Stimulated activated CD4-positive, alpha-beta T cell treated with anti-CD3 and anti-CD28 coated beads, Interleukin-1b, Interleukin-23, amount 100 ng/mL, for 24 hours (primary cell): ENCODE measurements around the gene GSAP.

Experiments
- DNase-seq, 4 experiments: peaks; one replicate each; pipeline ENCODE4 v3.0.0-alpha.2; 2020; ENCODE audit warnings: low read depth in 4 of 4, low spot score in 1 of 4

GSAP gene

DNA sequence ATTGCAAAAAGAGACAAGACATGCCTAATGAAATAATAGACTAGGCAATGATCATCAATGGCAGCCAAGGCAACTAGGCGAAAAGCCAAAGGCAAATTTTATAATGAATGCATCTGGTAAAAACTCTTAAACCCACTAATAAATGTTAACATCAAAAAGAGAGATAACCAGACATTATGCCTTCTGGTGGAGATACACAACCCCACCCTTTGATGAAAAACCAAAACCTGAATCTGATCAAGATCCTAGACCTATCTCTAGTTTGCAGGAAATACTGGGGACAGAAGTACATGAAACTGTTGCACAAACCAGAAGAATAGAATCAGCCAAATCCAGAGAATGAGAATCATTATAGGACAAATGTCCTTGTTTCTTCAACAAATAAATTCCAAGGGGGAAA lies 22.0 kb upstream of the GSAP start:
- DNase-seq, result no peak

DNA sequence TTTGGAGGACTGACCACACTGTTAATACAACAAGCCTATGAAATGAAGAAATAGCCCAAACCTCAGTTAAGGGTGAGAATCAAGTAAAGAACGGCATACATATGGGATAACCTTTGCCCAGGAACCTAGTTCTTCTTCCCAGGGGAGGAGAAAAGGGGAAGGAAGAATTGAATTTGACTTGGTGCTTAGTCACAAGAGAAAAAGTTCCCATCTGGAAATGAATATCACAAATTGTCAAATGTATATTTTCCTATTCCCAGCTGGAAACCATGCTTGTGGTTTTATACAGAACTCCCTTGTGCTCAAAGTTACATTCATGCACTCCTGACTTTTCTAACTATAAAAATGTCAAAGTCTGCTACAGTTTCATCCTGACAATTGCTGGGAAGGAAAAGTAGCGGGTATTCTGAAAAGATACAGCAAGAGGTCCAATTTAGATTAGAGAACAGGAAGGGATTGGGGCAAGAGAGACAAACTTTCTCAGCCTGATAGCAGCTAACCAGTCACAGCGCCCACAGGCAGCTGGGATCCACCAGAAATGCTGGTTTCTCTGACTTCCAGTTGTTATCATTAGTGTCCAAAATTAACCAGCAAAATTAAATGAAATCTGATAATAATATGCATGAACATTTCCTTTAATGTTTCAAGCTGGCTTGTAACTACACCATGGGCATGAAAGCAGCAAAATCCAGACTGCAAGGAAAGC lies 18.6 kb upstream of the GSAP start:
- no peak for DNase-seq

DNA sequence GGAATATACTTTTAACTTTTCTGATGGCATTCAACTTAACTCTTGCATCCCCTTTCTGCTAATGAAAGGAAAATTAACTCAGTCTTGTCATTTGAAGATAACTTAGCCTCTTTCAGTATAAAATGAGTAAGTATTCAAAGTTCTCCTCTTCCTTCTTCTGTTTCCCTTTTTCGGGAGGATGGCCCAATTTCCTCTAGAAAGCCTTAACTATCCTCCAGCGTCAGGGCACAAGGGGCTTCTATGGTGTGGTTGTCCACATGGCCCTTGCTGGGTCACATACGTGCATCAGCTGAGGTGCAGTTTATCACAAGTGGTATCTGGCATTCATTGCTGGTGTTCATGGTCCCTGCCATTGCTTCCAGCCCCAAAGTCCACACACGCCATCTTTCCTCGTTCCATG lies 17.8 kb upstream of the GSAP start:
- no peak for DNase-seq

DNA sequence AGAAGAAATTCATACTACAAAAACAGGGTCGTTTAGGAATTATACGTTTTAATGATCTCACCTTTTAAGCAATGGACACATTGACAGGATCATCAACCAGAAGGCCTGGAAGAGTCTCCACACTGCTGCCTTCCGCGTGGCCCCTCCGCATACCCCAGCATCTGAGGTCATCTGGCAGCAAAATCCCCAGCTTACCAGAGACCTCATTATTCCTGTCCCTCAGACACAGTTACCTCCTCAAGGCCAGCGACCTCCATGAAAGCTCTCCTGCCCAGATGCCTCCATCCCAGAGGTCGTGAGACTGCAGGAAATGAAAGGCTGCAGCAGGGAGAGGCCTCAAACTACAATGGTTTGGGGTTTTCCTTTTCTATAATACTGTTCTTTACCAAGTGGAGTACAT lies 14.8 kb upstream of the GSAP start:
- no peak for DNase-seq

DNA sequence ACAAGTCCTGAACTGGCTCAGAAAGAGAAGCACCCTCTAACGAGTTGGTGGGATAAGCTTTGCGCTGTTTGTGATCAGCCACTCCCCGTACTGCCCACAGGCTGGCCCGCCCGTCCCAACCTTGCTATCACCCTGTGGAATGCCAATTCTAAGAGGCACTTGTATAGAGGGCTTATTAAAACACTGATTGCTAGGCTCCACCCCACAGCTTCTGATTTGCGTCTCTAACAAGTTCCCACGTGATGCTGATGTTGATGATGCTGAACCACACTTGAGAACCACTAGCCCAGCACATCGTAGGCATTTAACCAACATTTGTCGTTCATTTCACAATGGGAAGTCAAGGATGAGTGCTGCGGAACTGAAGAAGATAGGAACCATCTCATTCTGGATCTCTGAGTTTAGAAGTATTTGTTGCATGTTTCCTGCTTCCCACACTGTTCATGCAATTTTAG lies 12.7 kb upstream of the GSAP start:
- no peak for DNase-seq

GRCh38 chr7:77427996-77428603 lies 12.0 kb upstream of the GSAP start:
- no peak for DNase-seq

DNA sequence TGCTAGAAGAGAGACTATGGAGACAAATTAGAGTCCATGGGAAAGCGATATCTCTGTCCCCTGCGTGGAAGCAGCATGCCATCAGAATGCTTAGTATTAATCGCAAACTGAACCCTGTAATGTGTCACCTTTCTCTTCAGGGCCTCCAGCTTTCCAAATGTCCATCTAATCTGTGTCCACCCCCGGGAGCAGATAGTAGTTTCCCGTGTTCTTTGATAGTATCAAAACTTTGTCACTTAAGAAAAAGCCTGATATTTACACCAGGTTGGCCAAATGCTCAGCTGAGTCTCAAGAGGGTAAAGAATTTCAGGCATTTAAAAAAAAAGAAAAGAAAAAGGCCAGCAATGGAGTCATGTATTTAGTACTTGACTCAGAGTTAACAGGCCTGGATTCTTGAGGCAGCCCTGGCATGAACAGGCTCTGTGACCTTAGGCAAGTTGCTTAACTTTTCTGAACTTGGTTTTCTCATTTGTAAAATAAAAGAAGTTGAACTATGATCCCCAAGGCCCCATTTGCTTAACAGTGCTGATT lies 10.4 kb upstream of the GSAP start:
- DNase-seq, result no peak

GRCh38 chr7:77426052-77426404 lies 9.9 kb upstream of the GSAP start:
- DNase-seq, result no peak

GRCh38 chr7:77425101-77426051 lies 9.2 kb upstream of the GSAP start:
- DNase-seq, result no peak

GRCh38 chr7:77422500-77422899 lies 6.4 kb upstream of the GSAP start:
- DNase-seq, result no peak

DNA sequence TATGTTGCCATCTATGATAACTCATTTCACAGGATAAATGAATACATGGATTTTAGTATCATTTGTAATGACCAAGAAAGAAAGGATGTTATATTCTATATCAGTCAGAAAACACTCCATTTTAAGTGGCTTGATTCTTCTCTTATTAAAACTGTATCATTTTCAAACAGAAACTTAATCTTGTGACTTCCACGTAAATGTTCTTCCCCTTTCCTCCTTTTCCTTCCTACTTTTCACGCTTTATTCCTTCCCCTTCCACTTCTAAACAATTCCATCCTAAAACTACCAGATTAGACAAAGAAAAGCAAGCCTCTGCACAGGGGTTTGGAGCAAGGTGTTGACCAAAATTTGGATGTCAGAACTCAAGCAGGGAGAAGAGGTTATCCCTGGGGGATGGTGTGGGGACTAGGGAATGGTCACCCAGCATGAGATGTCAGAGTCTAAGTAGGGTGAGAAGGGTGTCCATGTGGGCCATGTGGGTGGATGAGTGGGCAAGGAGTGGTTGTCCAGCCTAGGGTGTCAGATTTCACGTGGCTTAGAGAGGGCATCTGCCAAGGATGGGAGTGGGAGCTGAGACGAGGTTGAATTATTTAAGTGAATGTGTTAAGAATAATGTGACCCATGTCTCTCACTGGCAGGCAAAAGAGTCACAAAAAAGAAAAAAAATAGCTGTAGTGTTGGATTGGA lies 5.0 kb upstream of the GSAP start:
- DNase-seq, result no peak

DNA sequence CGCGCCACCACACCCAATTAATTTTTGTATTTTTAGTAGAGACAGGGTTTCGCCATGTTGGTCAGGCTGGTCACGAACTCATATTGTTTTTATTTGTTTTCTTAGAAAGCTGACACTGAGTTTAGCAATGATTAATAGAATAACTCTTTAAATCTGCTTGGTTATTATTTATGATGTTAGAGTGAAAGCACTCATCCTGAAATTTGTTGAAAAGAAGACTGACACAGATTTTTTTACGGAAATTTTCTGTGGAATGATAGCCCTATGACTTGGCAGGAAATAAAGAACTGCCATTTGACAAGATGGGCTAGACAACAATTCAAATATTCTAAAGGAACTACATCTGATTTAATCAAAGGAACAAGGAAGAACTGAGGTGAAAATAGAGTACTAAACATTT lies 4.3 kb upstream of the GSAP start:
- no peak for DNase-seq

DNA sequence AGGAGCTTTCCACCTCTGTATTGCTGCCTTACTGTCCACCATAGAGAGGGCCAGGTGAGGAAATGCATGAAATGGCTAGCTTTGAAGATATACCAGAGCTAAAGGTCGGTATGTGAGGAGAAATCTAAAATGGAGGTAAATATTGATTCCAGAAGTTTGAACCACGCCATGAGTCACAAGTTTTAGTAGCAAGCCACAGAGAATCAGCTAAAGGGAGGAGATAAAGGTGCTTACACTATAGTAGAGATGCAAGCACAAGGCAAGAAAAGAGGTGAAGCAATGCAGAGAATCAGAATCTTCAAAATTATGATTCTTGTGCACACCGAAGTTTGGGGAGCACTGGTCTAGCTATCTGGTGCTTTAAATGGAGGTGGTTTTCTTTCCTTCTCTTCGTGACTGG lies 3.0 kb upstream of the GSAP start:
- DNase-seq, result no peak

GRCh38 chr7:77417801-77418200 lies 1.7 kb upstream of the GSAP start:
- DNase-seq, result no peak

DNA sequence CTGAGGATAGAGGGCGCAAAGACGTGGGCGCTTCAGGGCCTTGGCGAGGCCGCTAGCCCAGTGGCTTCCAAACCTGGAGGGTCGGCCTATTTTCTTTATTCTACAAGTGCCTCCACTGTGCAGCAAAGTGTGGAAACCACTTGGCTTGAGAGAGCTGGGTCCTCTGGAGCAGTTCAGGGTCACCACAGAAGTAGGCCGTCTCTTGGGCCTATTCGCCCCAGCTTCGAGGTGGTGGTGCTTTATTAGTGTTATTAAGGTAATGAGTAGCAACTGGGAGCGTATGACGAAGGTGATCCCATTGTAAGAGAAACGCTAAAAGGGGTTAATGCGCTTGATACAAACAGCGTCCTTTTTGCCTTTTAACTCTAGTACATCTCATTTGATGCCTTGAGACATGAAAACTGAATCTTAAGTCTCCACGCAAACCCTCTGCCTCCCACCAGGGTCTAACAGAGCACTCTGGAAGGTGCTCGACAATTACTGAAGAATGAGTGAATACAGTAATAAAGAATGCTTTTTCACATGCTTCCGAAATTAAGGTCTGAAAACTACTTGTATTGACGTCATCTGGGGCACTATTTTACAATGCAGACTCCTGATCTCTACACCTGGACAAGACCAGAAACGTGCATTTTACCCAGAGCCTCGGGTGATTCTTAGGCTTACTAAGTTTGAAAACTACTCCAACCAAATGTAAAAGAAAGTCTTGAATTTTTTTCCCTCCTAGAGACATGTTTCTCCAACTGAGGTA lies 647 bp upstream of the GSAP start:
- DNase-seq, result no peak

GRCh38 chr7:77415476-77415822 lies 700 bp downstream of the GSAP start:
- DNase-seq, result no peak

DNA sequence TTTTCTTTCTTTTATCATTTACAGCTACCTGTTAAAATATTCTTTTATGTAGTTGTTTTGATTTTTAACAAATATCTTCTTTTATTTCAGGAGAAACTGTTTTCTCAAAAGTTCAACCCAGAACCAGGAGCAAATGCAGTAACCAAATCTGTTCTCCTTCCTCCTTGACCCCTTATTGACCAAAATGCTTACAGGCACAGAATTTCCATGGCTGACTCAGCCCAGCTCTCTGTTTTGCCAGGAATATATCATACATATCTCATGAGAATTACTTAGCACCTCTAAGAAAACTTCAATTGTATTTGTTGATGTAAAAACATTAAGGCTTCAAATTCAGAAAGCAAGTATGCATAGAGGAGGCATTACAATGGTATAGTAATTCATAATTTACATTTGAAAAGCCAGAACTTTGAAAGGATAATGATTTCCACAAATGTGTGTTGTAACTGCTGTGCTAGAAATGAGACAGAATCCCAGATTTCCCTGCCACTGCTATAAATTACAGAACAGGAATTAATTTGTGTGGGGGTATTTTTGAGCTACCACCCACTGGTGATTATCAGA lies 2.2 kb downstream of the GSAP start:
- no peak for DNase-seq

GRCh38 chr7:77413128-77413527 lies 3.0 kb downstream of the GSAP start:
- DNase-seq, result no peak

DNA sequence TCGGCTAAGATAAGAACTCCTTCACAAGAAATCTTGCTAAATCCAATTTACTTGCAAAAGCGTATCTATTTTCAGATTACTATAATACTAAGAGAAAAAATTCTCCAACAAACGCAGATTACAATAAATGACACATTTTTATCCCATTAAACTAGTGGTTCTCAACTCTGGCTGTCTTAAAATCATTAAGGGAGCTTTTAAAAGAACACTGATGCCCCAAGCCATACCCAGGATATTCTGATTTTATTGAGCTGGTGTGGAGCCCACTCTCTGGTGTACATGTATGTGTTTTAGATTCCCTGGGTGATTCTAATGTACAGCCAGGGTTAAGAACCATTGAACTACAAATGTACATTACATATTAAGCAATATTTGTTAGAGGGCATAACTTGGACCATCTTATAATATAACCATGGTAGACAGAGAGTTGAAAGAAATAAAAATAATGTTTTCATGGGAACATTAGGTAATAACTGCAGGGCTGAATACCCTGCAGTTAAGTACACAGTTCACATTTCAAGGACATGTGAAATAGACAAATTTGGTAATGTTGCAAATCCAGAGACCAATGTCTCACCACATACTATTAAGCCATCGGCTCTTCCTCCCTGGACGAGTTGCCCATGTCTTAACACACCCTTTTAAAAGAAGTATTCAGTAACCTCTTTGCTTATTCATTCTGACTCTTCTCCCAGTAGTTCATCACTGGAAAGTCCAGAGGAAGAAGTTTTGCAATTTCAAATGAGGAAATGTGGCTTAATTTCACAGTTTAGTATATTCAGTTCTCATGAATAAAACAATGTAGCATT lies 6.2 kb downstream of the GSAP start:
- DNase-seq, result no peak
